Esophagus squamous epithelium (tissue), 5 donors: ENCODE results near the gene RNF187. TPM values are rescaled to one million over a fixed set of nuclear protein-coding genes. Genes with fewer than 3 reads are reported as not detected.

Experiments used
- DNase-seq: peaks from one replicate; lab custom pipeline; 2025; lab: John Stamatoyannopoulos, UW
- H3K27ac ChIP-seq, 4 donors: fragments of 200-600 bp; sonication (generic); one replicate each; pipeline ENCODE4 v1.5.1; 2016 to 2019; ENCODE audit warnings: mild to moderate bottlenecking in 1 of 4
- H3K27me3 ChIP-seq, 4 donors: fragments of 200-600 bp; sonication (generic); 1 replicate in 3 of 4; 2 replicates in 1 of 4; pipeline versions ENCODE4 v1.5.1 to v1.6.0; 2017 to 2021; ENCODE audit warnings: antibody characterized with exemption in 1 of 4
- H3K36me3 ChIP-seq, 3 donors: fragments of 200-600 bp; sonication (generic); one replicate each; pipeline ENCODE4 v1.5.1; 2016 to 2019
- H3K4me1 ChIP-seq, 3 donors: fragments of 200-600 bp; sonication (generic); one replicate each; pipeline ENCODE4 v1.5.1; 2017 to 2019
- H3K4me3 ChIP-seq, 4 donors: fragments of 200-600 bp; sonication (generic); 1 replicate in 3 of 4; 2 replicates in 1 of 4; pipeline ENCODE4 v1.5.1; 2016 to 2019; ENCODE audit warnings: mild to moderate bottlenecking in 2 of 4, moderate library complexity in 1 of 4
- H3K9me3 ChIP-seq, 3 donors: fragments of 200-600 bp; sonication (generic); one replicate each; pipeline ENCODE4 v1.5.1; 2016 to 2019
- POLR2A ChIP-seq, 4 donors: fragments of 450-650 bp; IDR thresholded peaks; one replicate each; pipeline ENCODE4 v1.6.1; 2017; ENCODE audit warnings: antibody characterized with exemption in 4 of 4, mild to moderate bottlenecking in 4 of 4, moderate library complexity in 3 of 4
- WGBS, 2 donors: methylation state at CpG; one replicate each; pipeline ENCODE4 v1.1.5; 2018; 5-methylcytosine and 5-hydroxymethylcytosine counted together
- intact Hi-C: fragments of 100-400 bp; cut with DNase I; formaldehyde crosslinking; loops from one replicate; pipeline ENCODE4 v1.15.0; 2022
- total RNA-seq, 4 donors: library from RNA; depleted of rRNA; stranded (reverse); fragments of >200 nt; gene quantifications; one replicate each; pipeline ENCODE4 v1.1.0, GENCODE V29; 2016
- TF ChIP-seq, protein P1 (sequence below), 6 experiments: fragments of 450-650 bp in 4 of 6; fragments of 200-600 bp in 2 of 6; sonication (generic) in 2 of 6; IDR thresholded peaks; one replicate each; pipeline ENCODE4 v1.5.1; 2016 to 2019; ENCODE audit warnings: antibody characterized with exemption in 6 of 6, mild to moderate bottlenecking in 4 of 6, moderate library complexity in 4 of 6
- donor health status: DM: yes; HTN: yes; CAD: no.

Gene RNF187
- total RNA-seq, 4 donors from 2014 or later: 33.4 to 74.7 (median 60.0) TPM

GRCh38 chr1:228459091-228459993 lies 27.8 kb upstream of the RNF187 start:
- intact Hi-C loops: no loop called here
- H3K4me1 ChIP-seq: peaks cover 8 to 60% (median 21%) of the 10 kb centered on the region in 3 donors
- TF ChIP-seq, protein P1, sequence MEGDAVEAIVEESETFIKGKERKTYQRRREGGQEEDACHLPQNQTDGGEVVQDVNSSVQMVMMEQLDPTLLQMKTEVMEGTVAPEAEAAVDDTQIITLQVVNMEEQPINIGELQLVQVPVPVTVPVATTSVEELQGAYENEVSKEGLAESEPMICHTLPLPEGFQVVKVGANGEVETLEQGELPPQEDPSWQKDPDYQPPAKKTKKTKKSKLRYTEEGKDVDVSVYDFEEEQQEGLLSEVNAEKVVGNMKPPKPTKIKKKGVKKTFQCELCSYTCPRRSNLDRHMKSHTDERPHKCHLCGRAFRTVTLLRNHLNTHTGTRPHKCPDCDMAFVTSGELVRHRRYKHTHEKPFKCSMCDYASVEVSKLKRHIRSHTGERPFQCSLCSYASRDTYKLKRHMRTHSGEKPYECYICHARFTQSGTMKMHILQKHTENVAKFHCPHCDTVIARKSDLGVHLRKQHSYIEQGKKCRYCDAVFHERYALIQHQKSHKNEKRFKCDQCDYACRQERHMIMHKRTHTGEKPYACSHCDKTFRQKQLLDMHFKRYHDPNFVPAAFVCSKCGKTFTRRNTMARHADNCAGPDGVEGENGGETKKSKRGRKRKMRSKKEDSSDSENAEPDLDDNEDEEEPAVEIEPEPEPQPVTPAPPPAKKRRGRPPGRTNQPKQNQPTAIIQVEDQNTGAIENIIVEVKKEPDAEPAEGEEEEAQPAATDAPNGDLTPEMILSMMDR (IDR thresholded peaks at IDR 0.05): peak; percentile 61 to 88 (median 82)
- TF ChIP-seq POLR2A (IDR thresholded peaks at IDR 0.05): no peak
- no peaks in the 10 kb centered on the region for H3K36me3 ChIP-seq
- peak overlapping the region; percentile 83 to 92 (median 88) for H3K27ac ChIP-seq
- WGBS, 2 donors: 9 to 16% methylated on average over 24 to 33 of the region's 41 CpGs
- peaks cover 0 to 76% (median 9%) of the 10 kb centered on the region in 4 donors for H3K27me3 ChIP-seq
- no peak for DNase-seq
- H3K4me3 ChIP-seq: peak overlapping the region; percentile 43 to 78 (median 58)
- no peaks in the 10 kb centered on the region for H3K9me3 ChIP-seq

- WGBS, 2 donors: 76 to 83% methylated on average over 2 of the region's 2 CpGs
- Histone ChIP-seq H3K9me3 (no peaks in the 10 kb centered on the region), H3K27me3 (peaks cover 0 to 87% (median 17%) of the 10 kb centered on the region in 4 donors), H3K27ac (no peak overlapping the region), H3K4me3 (no peak overlapping the region), H3K4me1 (peaks cover 8 to 63% (median 21%) of the 10 kb centered on the region in 3 donors), H3K36me3 (no peaks in the 10 kb centered on the region)
- intact Hi-C loops: no loop called here
- no peak for TF ChIP-seq POLR2A (IDR thresholded peaks at IDR 0.05)
- TF ChIP-seq, protein P1 (IDR thresholded peaks at IDR 0.05): no peak
- DNase-seq: no peak
Measured at GRCh38 chr1:228460821-228461220, 26.4 kb upstream of the RNF187 start.

GRCh38 chr1:228462560-228462959 lies 24.6 kb upstream of the RNF187 start:
- Histone ChIP-seq H3K9me3 (no peaks in the 10 kb centered on the region), H3K4me3 (no peak overlapping the region), H3K4me1 (peaks cover 8 to 46% (median 9%) of the 10 kb centered on the region in 3 donors), H3K36me3 (no peaks in the 10 kb centered on the region), H3K27me3 (peaks cover 0 to 90% (median 20%) of the 10 kb centered on the region in 4 donors), H3K27ac (no peak overlapping the region)
- intact Hi-C loops: no loop called here
- TF ChIP-seq POLR2A (IDR thresholded peaks at IDR 0.05): no peak
- 79 to 84% methylated on average over 5 of the region's 5 CpGs for WGBS, 2 donors
- DNase-seq: no peak

GRCh38 chr1:228463009-228463558 lies 24.1 kb upstream of the RNF187 start:
- no peaks in the 10 kb centered on the region for H3K9me3 ChIP-seq
- no peak for TF ChIP-seq POLR2A (IDR thresholded peaks at IDR 0.05)
- TF ChIP-seq, protein P1 (IDR thresholded peaks at IDR 0.05): no peak
- no peak for DNase-seq
- 43 to 66% methylated on average over 7 of the region's 7 CpGs for WGBS, 2 donors
- H3K27me3 ChIP-seq: peaks cover 0 to 94% (median 20%) of the 10 kb centered on the region in 4 donors
- peak overlapping the region in 1 of 4 donors; percentile 50 for H3K4me3 ChIP-seq
- H3K36me3 ChIP-seq: no peaks in the 10 kb centered on the region
- peak overlapping the region in 2 of 4 donors; percentile 0 to 33 for H3K27ac ChIP-seq
- intact Hi-C loops: no loop called here
- H3K4me1 ChIP-seq: peaks cover 8 to 42% (median 9%) of the 10 kb centered on the region in 3 donors

- peak overlapping the region in 2 of 4 donors; percentile 0 to 33 for H3K27ac ChIP-seq
- WGBS, 2 donors: 2% methylated on average over 19 to 21 of the region's 56 CpGs
- DNase-seq: no peak
Measured at GRCh38 chr1:228463559-228464455, 23.4 kb upstream of the RNF187 start.

More at GRCh38 chr1:228463559-228464455, 23.4 kb upstream of the RNF187 start:
- intact Hi-C loops: no loop called here
- Histone ChIP-seq H3K27me3 (peaks cover 0 to 100% (median 20%) of the 10 kb centered on the region in 4 donors), H3K4me1 (peaks cover 8 to 35% (median 9%) of the 10 kb centered on the region in 3 donors), H3K9me3 (no peaks in the 10 kb centered on the region), H3K4me3 (peak overlapping the region in 3 of 4 donors; percentile 23 to 50 (median 31)), H3K36me3 (no peaks in the 10 kb centered on the region)
- TF ChIP-seq POLR2A (IDR thresholded peaks at IDR 0.05): peak in 1 of 4 donors; percentile 21
- TF ChIP-seq, protein P1 (IDR thresholded peaks at IDR 0.05): no peak
